NCI-H1048 (cell line): Measurements from ENCODE around the gene F2RL1.
"Not testable (repeated sequence)": the region's sequence is repeated elsewhere in the genome, so short reads cannot be mapped to it uniquely, and the experiment has no call there.

Experiments
- DNase-seq: peaks from one replicate; lab custom pipeline; 2025; lab: John Stamatoyannopoulos, UW

F2RL1 gene

GRCh38 chr5:76818844-76819831, at the start of gene F2RL1:
F2RL1 (plus strand) TSS chr5:76819030; CDS start chr5:76819183, 153 bp downstream.
- peak; percentile 72 for DNase-seq

GRCh38 chr5:76771041-76771440, 47.8 kb upstream of the F2RL1 start:
- DNase-seq, result not testable (repeated sequence)

- no peak for DNase-seq
Observed at GRCh38 chr5:76771705-76772405, 47.0 kb upstream of the F2RL1 start.

GRCh38 chr5:76775921-76776320, 42.9 kb upstream of the F2RL1 start:
- no peak for DNase-seq

- no peak for DNase-seq
Observed at GRCh38 chr5:76776391-76776790, 42.4 kb upstream of the F2RL1 start.

- DNase-seq, result not testable (repeated sequence)
Observed at GRCh38 chr5:76780616-76781015, 38.2 kb upstream of the F2RL1 start.

- DNase-seq, result no peak
Observed at GRCh38 chr5:76781775-76782174, 37.1 kb upstream of the F2RL1 start.

- no peak for DNase-seq
Observed at GRCh38 chr5:76782444-76782843, 36.4 kb upstream of the F2RL1 start.

- DNase-seq, result no peak
Observed at GRCh38 chr5:76787237-76787636, 31.6 kb upstream of the F2RL1 start.

- no peak for DNase-seq
Observed at GRCh38 chr5:76788362-76788761, 30.5 kb upstream of the F2RL1 start.

GRCh38 chr5:76789275-76789674, 29.6 kb upstream of the F2RL1 start:
- not testable (repeated sequence) for DNase-seq

- DNase-seq, result no peak
Observed at GRCh38 chr5:76789991-76790581, 28.7 kb upstream of the F2RL1 start.

- no peak for DNase-seq
Observed at GRCh38 chr5:76790632-76791290, 28.1 kb upstream of the F2RL1 start.

GRCh38 chr5:76791461-76791860, 27.4 kb upstream of the F2RL1 start:
- DNase-seq, result no peak

GRCh38 chr5:76794871-76795270, 24.0 kb upstream of the F2RL1 start:
- no peak for DNase-seq

- DNase-seq, result no peak
Observed at GRCh38 chr5:76799588-76799987, 19.2 kb upstream of the F2RL1 start.

GRCh38 chr5:76800579-76800978, 18.3 kb upstream of the F2RL1 start:
- no peak for DNase-seq

GRCh38 chr5:76801159-76801802, 17.5 kb upstream of the F2RL1 start:
- no peak for DNase-seq

- no peak for DNase-seq
Observed at GRCh38 chr5:76801803-76802195, 17.0 kb upstream of the F2RL1 start.

- DNase-seq, result no peak
Observed at GRCh38 chr5:76804266-76804665, 14.6 kb upstream of the F2RL1 start.

- no peak for DNase-seq
Observed at GRCh38 chr5:76805821-76806505, 12.9 kb upstream of the F2RL1 start.
